RWPE2 (cell line): ENCODE results near the gene GDF15.
"Not testable (repeated sequence)": the region's sequence is repeated elsewhere in the genome, so short reads cannot be mapped to it uniquely, and the experiment has no call there.

Experiments used
- ATAC-seq: fragments of 200-7000 bp; cut with Tn5 transposase; 3 replicates; pipeline ENCODE4 v1.9.1; 2021; ENCODE audit warnings: low read depth
- DNase-seq: peaks from one replicate; pipeline ENCODE4 v3.0.0-alpha.2; 2020; ENCODE audit warnings: low spot score
- H3K27ac ChIP-seq: fragments of 450-650 bp; 2 replicates; pipeline ENCODE4 v1.5.1; 2017; ENCODE audit warnings: mild to moderate bottlenecking; ENCODE audit not compliant: poor library complexity, severe bottlenecking
- H3K27me3 ChIP-seq: fragments of 250-450 bp; sonication (Bioruptor Pico); 2 replicates; pipeline ENCODE4 v1.5.1; 2021; ENCODE audit warnings: mild to moderate bottlenecking, moderate library complexity; ENCODE audit not compliant: insufficient read depth, poor library complexity, severe bottlenecking
- H3K36me3 ChIP-seq: fragments of 250-450 bp; sonication (Bioruptor Pico); 2 replicates; pipeline ENCODE4 v1.5.1; 2020; ENCODE audit warnings: low read depth, mild to moderate bottlenecking, moderate library complexity
- H3K4me1 ChIP-seq: fragments of 250-450 bp; sonication (Bioruptor Pico); 2 replicates; pipeline ENCODE4 v1.5.1; 2021; ENCODE audit warnings: mild to moderate bottlenecking, moderate library complexity; ENCODE audit not compliant: insufficient read depth, poor library complexity, severe bottlenecking
- H3K4me3 ChIP-seq: fragments of 250-450 bp; sonication (Bioruptor Pico); 2 replicates; pipeline ENCODE4 v1.5.1; 2021; ENCODE audit warnings: mild to moderate bottlenecking, moderate library complexity; ENCODE audit not compliant: severe bottlenecking
- H3K9me3 ChIP-seq: fragments of 250-450 bp; sonication (Bioruptor Pico); 2 replicates; pipeline ENCODE4 v1.5.1; 2021; ENCODE audit warnings: mild to moderate bottlenecking, moderate library complexity; ENCODE audit not compliant: severe bottlenecking
- CTCF ChIP-seq: fragments of 450-650 bp; IDR thresholded peaks from one replicate; pipeline ENCODE4 v1.5.1; 2017; ENCODE audit warnings: mild to moderate bottlenecking, moderate library complexity; ENCODE audit not compliant: poor library complexity, severe bottlenecking

GDF15 gene

GRCh38 chr19:18353378-18354005 lies 32.5 kb upstream of the GDF15 start:
- Histone ChIP-seq H3K27ac (no peak overlapping the region), H3K27me3 (no peaks in the 10 kb centered on the region), H3K36me3 (peaks cover 10% of the 10 kb centered on the region), H3K9me3 (no peaks in the 10 kb centered on the region), H3K4me1 (no peaks in the 10 kb centered on the region), H3K4me3 (no peak overlapping the region)
- TF ChIP-seq CTCF, result no peak
- ATAC-seq, result no peak
- no peak for DNase-seq

GRCh38 chr19:18354743-18355142 lies 31.2 kb upstream of the GDF15 start:
- not testable (repeated sequence) for DNase-seq, H3K27me3 ChIP-seq, H3K27ac ChIP-seq, ATAC-seq, H3K9me3 ChIP-seq, H3K4me3 ChIP-seq, H3K4me1 ChIP-seq
- H3K36me3 ChIP-seq, result peaks cover 10% of the 10 kb centered on the region

GRCh38 chr19:18357041-18357440 lies 28.9 kb upstream of the GDF15 start:
- H3K36me3 ChIP-seq, result peaks cover 10% of the 10 kb centered on the region
- no peak for DNase-seq
- no peaks in the 10 kb centered on the region for H3K27me3 ChIP-seq
- H3K4me1 ChIP-seq, result no peaks in the 10 kb centered on the region
- ATAC-seq, result no peak
- H3K9me3 ChIP-seq, result no peaks in the 10 kb centered on the region
- no peak for TF ChIP-seq CTCF
- no peak overlapping the region for H3K4me3 ChIP-seq
- H3K27ac ChIP-seq, result no peak overlapping the region

- DNase-seq, result no peak
- Histone ChIP-seq H3K27me3 (no peaks in the 10 kb centered on the region), H3K36me3 (peaks cover 9% of the 10 kb centered on the region), H3K4me1 (peaks cover 23% of the 10 kb centered on the region), H3K9me3 (no peaks in the 10 kb centered on the region), H3K4me3 (no peak overlapping the region), H3K27ac (no peak overlapping the region)
- TF ChIP-seq CTCF, result no peak
- no peak for ATAC-seq
Measured at GRCh38 chr19:18361646-18362045, 24.3 kb upstream of the GDF15 start.

GRCh38 chr19:18362934-18363542 lies 22.9 kb upstream of the GDF15 start:
- ATAC-seq (no peak), DNase-seq (no peak)
- no peak overlapping the region for H3K4me3 ChIP-seq
- no peak for TF ChIP-seq CTCF
- H3K27me3 ChIP-seq, result no peaks in the 10 kb centered on the region
- H3K27ac ChIP-seq, result no peak overlapping the region
- H3K9me3 ChIP-seq, result no peaks in the 10 kb centered on the region
- H3K36me3 ChIP-seq, result no peaks in the 10 kb centered on the region
- peaks cover 23% of the 10 kb centered on the region for H3K4me1 ChIP-seq
